Heart left ventricle (tissue), 13 donors: Measurements from ENCODE around the gene RGS6.

Experiments
- CTCF ChIP-seq, 12 donors: fragments of 200-600 bp; sonication (generic) in 4 of 12; IDR thresholded peaks; one replicate each; pipeline versions ENCODE4 v1.5.0 to v1.8.0; 2018 to 2022; ENCODE audit warnings: antibody characterized with exemption in 12 of 12, mild to moderate bottlenecking in 5 of 12
- POLR2A ChIP-seq, 2 donors: fragments of 450-650 bp; IDR thresholded peaks; one replicate each; pipeline ENCODE4 v1.6.1; 2017; ENCODE audit warnings: antibody characterized with exemption in 2 of 2, mild to moderate bottlenecking in 2 of 2, moderate library complexity in 2 of 2
- donor health status: ischemic (EF 13 %, LVEDD 7.1; RV severe dilation, severe dysfunction).
- donor health status: DM: no; HTN: yes; CAD: no.
- donor health status: DM: no; HTN: no; CAD: no.
- donor health status: ischemic (EF 25% LVEDD 6.9; RV normal size, moderate dysfunction).
- donor health status: ischemic (EF 25% LVEDD 5.7; RV mildly dilated, moderate dysfunction).
- donor health status: ischemic (EF 35%, LVEDD 5.7; RV mildly dilated, moderate dysfunction).
- donor health status: nonischemic (EF 11% LVEDD 7.7; RV severe dilation, severe dysfunction).
- donor health status: DM: yes; HTN: yes; CAD: no.
- donor health status: PGD.
- donor health status: ischemic (EF 29% LVEDD 5.4; RV normal size, mild dysfunction).
- donor health status: nonischemic (EF 23%, LVEDD 6.1; RV moderate dilation, normal function).

GRCh38 chr14:72075649-72076334 is 143.6 kb downstream of the RGS6 start:
- TF ChIP-seq CTCF (IDR thresholded peaks at IDR 0.05) (no peak), POLR2A (IDR thresholded peaks at IDR 0.05) (no peak)
